ENCODE results near the gene PRSS23.
"Not testable (repeated sequence)": the region's sequence is repeated elsewhere in the genome, so short reads cannot be mapped to it uniquely, and the experiment has no call there.

The PRSS23 gene

GRCh38 chr11:86769219-86769618, 31.1 kb upstream of the PRSS23 start:
- H3K14ac ChIP-seq (ENCODE audit: low read length) = no peak overlapping the region
- H2BK12ac ChIP-seq (ENCODE audit: low read length) = no peak overlapping the region
- peak overlapping the region; percentile 52 for H2AFZ ChIP-seq (ENCODE audit: low read length)
- H3K9me3 ChIP-seq (replicated peaks in 1 of 2; ENCODE audit: control insufficient read depth in 2 of 2, insufficient read depth in 1 of 2, low read depth in 1 of 2, low read length in 2 of 2) = peaks cover 4 to 7% of the 10 kb centered on the region in 2 donors
- H2BK5ac ChIP-seq (ENCODE audit: low read length) = no peak overlapping the region
- H3K79me1 ChIP-seq (ENCODE audit: low read depth, low read length) = no peaks in the 10 kb centered on the region
- no peaks in the 10 kb centered on the region for H3K27me3 ChIP-seq (ENCODE audit: control insufficient read depth in 3 of 3, insufficient read depth in 3 of 3, low read depth in 1 of 3, low read length in 3 of 3)
- H4K8ac ChIP-seq (ENCODE audit: low read depth, low read length) = no peak overlapping the region
- no peak overlapping the region for H3K4ac ChIP-seq (ENCODE audit: low read length)
- no peak overlapping the region for H2BK15ac ChIP-seq (ENCODE audit: low read length)
- no peaks in the 10 kb centered on the region for H3K36me3 ChIP-seq (replicated peaks in 1 of 2; ENCODE audit: control insufficient read depth in 2 of 2, insufficient read depth in 2 of 2, low read length in 2 of 2)
- H3K4me2 ChIP-seq (ENCODE audit: insufficient read depth, low read length, poor library complexity, severe bottlenecking) = no peak overlapping the region
- no peak overlapping the region for H4K91ac ChIP-seq (ENCODE audit: low read depth, low read length, poor library complexity)
- no peak overlapping the region for H3K18ac ChIP-seq (ENCODE audit: low read length)
- no peak overlapping the region for H3K4me3 ChIP-seq (ENCODE audit: low read length in 2 of 2)
- no peak overlapping the region for H2AK5ac ChIP-seq (ENCODE audit: low read depth, low read length)
- no peak overlapping the region for H3K9ac ChIP-seq (ENCODE audit: low read depth, low read length, poor library complexity)
- H3K23ac ChIP-seq (ENCODE audit: low read depth, low read length, poor library complexity) = no peak overlapping the region
- peaks cover 0 to 11% of the 10 kb centered on the region in 2 donors for H3K4me1 ChIP-seq (ENCODE audit: control insufficient read depth in 2 of 2, insufficient read depth in 1 of 2, low read depth in 1 of 2, low read length in 2 of 2)
- no peak overlapping the region for H3K27ac ChIP-seq (replicated peaks; ENCODE audit: low read length)
- no peak for DNase-seq (ENCODE audit: low spot score)
- H2BK120ac ChIP-seq (ENCODE audit: low read depth, low read length) = peak overlapping the region; percentile 16
- no CpG with 5 or more reads among the region's 2 CpGs for WGBS, 2 donors (ENCODE audit: extremely low coverage in 2 of 2, insufficient read length in 2 of 2, insufficient replicate concordance in 1 of 2)

- not testable (repeated sequence) for H2BK12ac ChIP-seq (ENCODE audit: low read length); H3K79me1 ChIP-seq (ENCODE audit: low read depth, low read length)
- no CpG with 5 or more reads among the region's 34 CpGs for WGBS, 2 donors (ENCODE audit: extremely low coverage in 2 of 2, insufficient read length in 2 of 2, insufficient replicate concordance in 1 of 2)
Measured at GRCh38 chr11:86770473-86771027, 29.8 kb upstream of the PRSS23 start.

GRCh38 chr11:86772999-86773398, 27.3 kb upstream of the PRSS23 start:
- Histone ChIP-seq H2AFZ (ENCODE audit: low read length) (no peak overlapping the region), H2BK12ac (ENCODE audit: low read length) (no peak overlapping the region), H3K4me2 (ENCODE audit: insufficient read depth, low read length, poor library complexity, severe bottlenecking) (no peak overlapping the region), H3K27ac (replicated peaks; ENCODE audit: low read length) (no peak overlapping the region), H3K4me1 (ENCODE audit: control insufficient read depth in 2 of 2, insufficient read depth in 1 of 2, low read depth in 1 of 2, low read length in 2 of 2) (peaks cover 0 to 5% of the 10 kb centered on the region in 2 donors), H3K79me1 (ENCODE audit: low read depth, low read length) (no peaks in the 10 kb centered on the region), H2AK5ac (ENCODE audit: low read depth, low read length) (no peak overlapping the region), H3K23ac (ENCODE audit: low read depth, low read length, poor library complexity) (no peak overlapping the region), H4K8ac (ENCODE audit: low read depth, low read length) (no peak overlapping the region), H3K4ac (ENCODE audit: low read length) (no peak overlapping the region), H3K9me3 (replicated peaks in 1 of 2; ENCODE audit: control insufficient read depth in 2 of 2, insufficient read depth in 1 of 2, low read depth in 1 of 2, low read length in 2 of 2) (peaks cover 4 to 7% of the 10 kb centered on the region in 2 donors), H3K9ac (ENCODE audit: low read depth, low read length, poor library complexity) (no peak overlapping the region), H3K36me3 (replicated peaks in 1 of 2; ENCODE audit: control insufficient read depth in 2 of 2, insufficient read depth in 2 of 2, low read length in 2 of 2) (no peaks in the 10 kb centered on the region), H3K14ac (ENCODE audit: low read length) (no peak overlapping the region), H3K18ac (ENCODE audit: low read length) (no peak overlapping the region), H3K27me3 (ENCODE audit: control insufficient read depth in 3 of 3, insufficient read depth in 3 of 3, low read depth in 1 of 3, low read length in 3 of 3) (no peaks in the 10 kb centered on the region), H3K4me3 (ENCODE audit: low read length in 2 of 2) (no peak overlapping the region), H2BK5ac (ENCODE audit: low read length) (no peak overlapping the region), H2BK15ac (ENCODE audit: low read length) (no peak overlapping the region), H4K91ac (ENCODE audit: low read depth, low read length, poor library complexity) (no peak overlapping the region), H2BK120ac (ENCODE audit: low read depth, low read length) (no peak overlapping the region)
- WGBS, 2 donors (ENCODE audit: extremely low coverage in 2 of 2, insufficient read length in 2 of 2, insufficient replicate concordance in 1 of 2) = no CpG with 5 or more reads among the region's 2 CpGs
- no peak for DNase-seq (ENCODE audit: low spot score)

More at GRCh38 chr11:86770473-86771027, 29.8 kb upstream of the PRSS23 start:
- H2AFZ ChIP-seq (ENCODE audit: low read length); H3K23ac ChIP-seq (ENCODE audit: low read depth, low read length, poor library complexity); H3K36me3 ChIP-seq (replicated peaks in 1 of 2; ENCODE audit: control insufficient read depth in 2 of 2, insufficient read depth in 2 of 2, low read length in 2 of 2); H3K27ac ChIP-seq (replicated peaks; ENCODE audit: low read length); H2BK5ac ChIP-seq (ENCODE audit: low read length); H3K4me3 ChIP-seq (ENCODE audit: low read length in 2 of 2); H3K27me3 ChIP-seq (ENCODE audit: control insufficient read depth in 3 of 3, insufficient read depth in 3 of 3, low read depth in 1 of 3, low read length in 3 of 3); H3K14ac ChIP-seq (ENCODE audit: low read length); H2BK15ac ChIP-seq (ENCODE audit: low read length); H2BK120ac ChIP-seq (ENCODE audit: low read depth, low read length); H4K8ac ChIP-seq (ENCODE audit: low read depth, low read length); DNase-seq (ENCODE audit: low spot score); H2AK5ac ChIP-seq (ENCODE audit: low read depth, low read length); H4K91ac ChIP-seq (ENCODE audit: low read depth, low read length, poor library complexity); H3K9ac ChIP-seq (ENCODE audit: low read depth, low read length, poor library complexity); H3K4me2 ChIP-seq (ENCODE audit: insufficient read depth, low read length, poor library complexity, severe bottlenecking); H3K4ac ChIP-seq (ENCODE audit: low read length); H3K4me1 ChIP-seq (ENCODE audit: control insufficient read depth in 2 of 2, insufficient read depth in 1 of 2, low read depth in 1 of 2, low read length in 2 of 2); H3K9me3 ChIP-seq (replicated peaks in 1 of 2; ENCODE audit: control insufficient read depth in 2 of 2, insufficient read depth in 1 of 2, low read depth in 1 of 2, low read length in 2 of 2); H3K18ac ChIP-seq (ENCODE audit: low read length): not testable (repeated sequence)

GRCh38 chr11:86773513-86774252, 26.7 kb upstream of the PRSS23 start:
- no peak overlapping the region for H3K4ac ChIP-seq (ENCODE audit: low read length)
- H3K9me3 ChIP-seq (replicated peaks in 1 of 2; ENCODE audit: control insufficient read depth in 2 of 2, insufficient read depth in 1 of 2, low read depth in 1 of 2, low read length in 2 of 2) = peaks cover 4 to 7% of the 10 kb centered on the region in 2 donors
- H3K4me1 ChIP-seq (ENCODE audit: control insufficient read depth in 2 of 2, insufficient read depth in 1 of 2, low read depth in 1 of 2, low read length in 2 of 2) = peaks cover 0 to 5% of the 10 kb centered on the region in 2 donors
- no CpG with 5 or more reads among the region's 3 CpGs for WGBS, 2 donors (ENCODE audit: extremely low coverage in 2 of 2, insufficient read length in 2 of 2, insufficient replicate concordance in 1 of 2)
- no peak overlapping the region for H3K27ac ChIP-seq (replicated peaks; ENCODE audit: low read length)
- no peak overlapping the region for H3K14ac ChIP-seq (ENCODE audit: low read length)
- H2AK5ac ChIP-seq (ENCODE audit: low read depth, low read length) = no peak overlapping the region
- no peak overlapping the region for H2BK5ac ChIP-seq (ENCODE audit: low read length)
- H2BK15ac ChIP-seq (ENCODE audit: low read length) = no peak overlapping the region
- no peaks in the 10 kb centered on the region for H3K36me3 ChIP-seq (replicated peaks in 1 of 2; ENCODE audit: control insufficient read depth in 2 of 2, insufficient read depth in 2 of 2, low read length in 2 of 2)
- H2BK120ac ChIP-seq (ENCODE audit: low read depth, low read length) = no peak overlapping the region
- H3K79me1 ChIP-seq (ENCODE audit: low read depth, low read length) = no peaks in the 10 kb centered on the region
- no peak overlapping the region for H3K4me3 ChIP-seq (ENCODE audit: low read length in 2 of 2)
- H3K18ac ChIP-seq (ENCODE audit: low read length) = no peak overlapping the region
- H2BK12ac ChIP-seq (ENCODE audit: low read length) = no peak overlapping the region
- no peak overlapping the region for H4K8ac ChIP-seq (ENCODE audit: low read depth, low read length)
- H3K4me2 ChIP-seq (ENCODE audit: insufficient read depth, low read length, poor library complexity, severe bottlenecking) = no peak overlapping the region
- no peak overlapping the region for H3K23ac ChIP-seq (ENCODE audit: low read depth, low read length, poor library complexity)
- no peak overlapping the region for H4K91ac ChIP-seq (ENCODE audit: low read depth, low read length, poor library complexity)
- no peaks in the 10 kb centered on the region for H3K27me3 ChIP-seq (ENCODE audit: control insufficient read depth in 3 of 3, insufficient read depth in 3 of 3, low read depth in 1 of 3, low read length in 3 of 3)
- no peak overlapping the region for H3K9ac ChIP-seq (ENCODE audit: low read depth, low read length, poor library complexity)
- DNase-seq (ENCODE audit: low spot score) = no peak
- H2AFZ ChIP-seq (ENCODE audit: low read length) = no peak overlapping the region
